ENCODE results near the gene SPO11.

DNA sequence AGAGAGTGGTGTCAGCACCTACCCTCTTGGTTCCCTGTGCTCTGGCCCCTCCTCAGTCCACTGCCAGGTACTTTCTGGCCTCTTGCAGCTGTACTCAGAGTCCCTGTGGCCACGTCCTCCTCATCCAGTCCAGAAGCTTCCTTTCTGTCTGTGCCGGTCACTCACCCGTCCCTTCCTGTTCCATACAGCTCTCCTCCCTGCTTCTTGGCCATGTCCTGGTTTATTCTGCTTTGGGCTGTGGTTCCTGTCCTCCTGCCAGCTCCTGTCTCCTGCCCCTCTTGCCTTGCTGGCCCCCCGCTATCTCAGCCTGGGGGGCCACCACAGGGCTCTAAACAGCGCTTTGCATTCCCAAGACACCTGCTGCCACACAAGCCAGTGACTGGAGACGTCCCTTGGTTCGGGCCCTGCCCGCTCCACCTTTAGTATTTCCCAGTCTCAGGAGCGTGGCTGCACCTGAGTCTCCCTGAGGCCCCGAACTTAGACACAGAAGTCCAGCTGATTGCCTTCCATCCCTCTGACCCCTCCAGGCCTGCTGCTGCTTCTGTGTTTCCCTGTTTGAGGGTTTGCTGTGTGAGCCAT, 46.1 kb downstream of the SPO11 start:
- TF ChIP-seq POLR2AphosphoS5 (IDR thresholded peaks at IDR 0.05; ENCODE audit: borderline replicate concordance, low read depth, low read length), result no peak
- TF ChIP-seq EZH2 (IDR thresholded peaks at IDR 0.05), result no peak
